GM19467 (cell line): ENCODE data around the gene RPL6.
A peak's percentile ranks its signal among the peaks of the same experiment; 100 is the strongest.

Experiments
- ATAC-seq: cut with Tn5 transposase; IDR thresholded peaks from one replicate; pipeline ENCODE4 v1.9.1; 2021; ENCODE audit warnings: mild to moderate bottlenecking, moderate library complexity; ENCODE audit not compliant: unreplicated experiment

RPL6 gene

DNA sequence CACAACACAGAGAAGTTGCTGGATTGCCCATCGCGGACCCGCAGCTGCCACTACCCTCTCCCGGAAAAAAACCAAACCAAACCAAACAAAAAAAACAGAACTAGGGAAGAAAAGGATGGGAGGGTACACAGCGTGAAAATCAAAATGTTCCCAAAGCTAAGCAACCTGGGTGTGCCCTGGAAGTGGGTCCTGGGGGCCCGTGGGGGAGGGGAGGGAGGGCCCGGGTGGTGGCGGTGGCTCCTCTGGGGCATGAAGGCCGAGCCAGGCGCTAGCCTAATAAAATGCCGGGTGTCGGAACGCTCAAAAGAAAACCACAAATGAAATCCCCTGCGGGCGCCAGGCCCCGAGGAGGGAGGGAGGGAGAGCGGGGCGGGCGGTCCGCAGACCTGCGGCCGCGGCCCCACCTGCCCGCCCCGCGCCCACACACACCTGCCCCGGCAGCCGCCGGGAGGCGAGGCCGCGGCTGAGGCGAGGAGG lies 28.0 kb downstream of the RPL6 start:
- peak; percentile 40 for ATAC-seq

- ATAC-seq = no peak
These were observed 28.6 kb downstream of the RPL6 start for GRCh38 chr12:112380663-112381405.

GRCh38 chr12:112375105-112375504 lies 34.3 kb downstream of the RPL6 start:
- no peak for ATAC-seq

GRCh38 chr12:112374166-112374740 lies 35.2 kb downstream of the RPL6 start:
- no peak for ATAC-seq

- no peak for ATAC-seq
These were observed 38.4 kb downstream of the RPL6 start for GRCh38 chr12:112370868-112371510.

DNA sequence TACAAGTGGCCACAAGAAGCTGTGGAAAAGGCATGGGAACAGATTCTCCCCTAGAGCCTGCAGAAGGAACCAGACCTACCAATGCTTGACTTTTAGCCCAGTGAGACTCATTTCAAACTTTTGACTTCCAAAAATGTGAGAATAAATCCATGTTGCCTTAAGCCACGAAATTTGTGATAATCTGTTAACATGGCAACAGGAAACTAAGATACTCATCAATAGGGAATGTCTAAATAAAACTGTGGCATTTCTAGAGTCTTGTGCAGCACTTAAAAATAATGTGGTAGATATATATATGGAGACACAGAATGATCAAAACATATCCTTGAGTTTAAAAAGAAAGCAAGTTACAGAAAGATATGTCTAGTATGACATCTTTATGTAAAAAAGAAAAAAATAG lies 39.2 kb downstream of the RPL6 start:
- ATAC-seq = no peak

DNA sequence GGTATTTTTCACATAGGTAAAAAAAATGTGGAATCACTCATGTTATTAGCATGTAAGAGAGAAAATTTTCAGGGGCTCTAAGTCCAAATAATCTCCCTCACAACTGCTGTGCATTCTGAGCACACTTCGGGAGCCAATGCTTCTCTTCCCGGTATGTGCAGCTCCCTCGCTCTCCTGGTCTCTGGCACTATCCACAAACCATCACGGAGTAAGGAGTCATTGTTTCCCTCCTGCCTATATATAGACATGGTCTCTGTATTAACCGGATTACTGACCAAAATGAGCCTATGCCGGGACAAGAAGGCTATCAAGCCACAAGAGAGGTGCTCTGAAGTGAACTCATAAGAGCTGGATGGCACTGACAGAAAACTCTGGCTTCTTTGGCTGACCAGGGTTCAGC lies 40.5 kb downstream of the RPL6 start:
- ATAC-seq = no peak

DNA sequence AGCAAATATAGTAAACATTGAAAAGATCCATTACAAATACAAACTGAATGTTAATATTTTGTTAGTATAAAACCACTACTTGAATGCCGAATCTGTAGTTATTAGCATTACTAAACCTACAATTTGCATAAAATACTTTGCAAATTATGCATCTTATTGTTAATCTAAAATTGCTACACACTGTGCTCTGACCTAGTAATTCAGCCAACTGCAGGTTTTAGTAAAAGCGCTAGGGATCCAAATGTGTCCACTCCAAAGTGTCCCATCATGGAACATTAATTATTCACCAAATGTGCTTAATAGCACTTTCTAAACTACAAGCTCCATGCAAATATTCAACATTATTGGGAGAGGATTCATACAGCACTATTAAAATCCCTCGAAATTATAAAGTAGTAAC lies 41.4 kb downstream of the RPL6 start:
- no peak for ATAC-seq

GRCh38 chr12:112362310-112362709 lies 47.1 kb downstream of the RPL6 start:
- no peak for ATAC-seq

GRCh38 chr12:112361271-112361670 lies 48.1 kb downstream of the RPL6 start:
- ATAC-seq = no peak

DNA sequence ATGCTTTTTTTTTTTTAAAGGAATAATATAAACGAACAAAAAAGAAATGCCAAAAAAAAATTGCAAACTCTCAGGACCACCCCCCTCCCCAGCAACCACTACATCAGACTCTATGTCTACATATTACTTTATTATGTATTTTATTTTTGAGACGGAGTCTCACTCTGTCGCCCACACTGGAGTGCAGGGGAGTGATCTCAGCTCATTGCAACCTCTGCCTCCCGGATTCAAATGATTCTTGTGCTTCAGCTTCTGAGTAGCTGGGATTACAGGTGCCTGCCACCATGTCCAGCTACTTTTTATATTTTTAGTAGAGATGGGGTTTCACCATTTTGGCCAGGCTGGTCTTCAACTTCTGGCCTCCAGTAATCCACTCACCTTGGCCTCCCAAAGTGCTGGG lies 50.1 kb downstream of the RPL6 start:
- no peak for ATAC-seq

DNA sequence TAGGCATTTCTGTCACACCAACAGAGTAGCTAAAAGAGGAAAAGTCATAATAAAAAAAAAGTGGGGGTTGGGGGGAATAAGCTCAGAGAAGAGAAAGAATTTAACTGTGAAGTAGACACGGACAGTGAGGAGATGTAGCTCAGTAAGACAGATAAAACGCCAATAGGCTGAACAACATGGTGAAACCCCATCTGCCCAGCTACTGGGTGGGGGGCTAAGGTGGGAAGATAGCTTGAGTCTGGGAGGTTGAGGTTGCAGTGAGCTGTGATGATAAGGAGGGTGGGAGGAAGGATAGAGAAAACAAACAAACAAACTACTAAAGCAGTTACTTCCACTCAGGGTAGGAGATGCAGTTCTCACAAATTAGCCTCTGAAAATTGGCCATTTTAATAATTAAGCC lies 52.2 kb downstream of the RPL6 start:
- ATAC-seq = no peak
